T follicular helper cell (primary cell): ENCODE results near the gene TSC1.
"Not testable (repeated sequence)": the region's sequence is repeated elsewhere in the genome, so short reads cannot be mapped to it uniquely, and the experiment has no call there.

ENCODE experiments used
- DNase-seq: peaks from one replicate; pipeline ENCODE4 v3.0.0-alpha.2; 2020; ENCODE audit warnings: low read depth
- total RNA-seq, 2 experiments: gene quantifications; one replicate each; lab custom pipeline; 2026; lab: John Stamatoyannopoulos, UW

TSC1 gene
- 60.5 to 135 reads per million in 2 experiments for total RNA-seq

GRCh38 chr9:132944294-132945185, at the start of gene TSC1:
TSC1 (minus strand) TSS chr9:132944616; CDS start chr9:132928872, 15,744 bp downstream.
- peak; percentile 98 for DNase-seq

DNA sequence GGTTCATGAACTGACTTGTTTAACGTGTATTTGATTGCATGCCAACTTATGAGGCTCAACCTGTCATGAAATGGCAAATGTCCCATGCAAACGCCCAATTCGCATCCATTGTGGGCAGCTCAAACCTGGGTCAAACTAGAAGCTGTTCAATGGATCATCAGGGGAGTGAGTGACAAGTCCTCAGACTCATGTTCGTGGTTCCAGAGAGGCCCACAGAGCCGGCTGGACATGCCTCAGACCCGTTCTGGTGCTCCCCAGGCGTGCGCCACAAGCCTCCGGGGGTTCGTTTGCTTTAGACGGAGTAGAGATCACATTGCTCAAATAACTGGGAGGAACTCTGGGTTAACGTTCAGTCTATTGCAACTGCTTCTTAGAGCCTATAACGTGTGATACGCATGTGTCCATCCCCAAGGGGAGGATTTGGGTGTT, 49.1 kb upstream of the TSC1 start:
- DNase-seq: no peak

DNA sequence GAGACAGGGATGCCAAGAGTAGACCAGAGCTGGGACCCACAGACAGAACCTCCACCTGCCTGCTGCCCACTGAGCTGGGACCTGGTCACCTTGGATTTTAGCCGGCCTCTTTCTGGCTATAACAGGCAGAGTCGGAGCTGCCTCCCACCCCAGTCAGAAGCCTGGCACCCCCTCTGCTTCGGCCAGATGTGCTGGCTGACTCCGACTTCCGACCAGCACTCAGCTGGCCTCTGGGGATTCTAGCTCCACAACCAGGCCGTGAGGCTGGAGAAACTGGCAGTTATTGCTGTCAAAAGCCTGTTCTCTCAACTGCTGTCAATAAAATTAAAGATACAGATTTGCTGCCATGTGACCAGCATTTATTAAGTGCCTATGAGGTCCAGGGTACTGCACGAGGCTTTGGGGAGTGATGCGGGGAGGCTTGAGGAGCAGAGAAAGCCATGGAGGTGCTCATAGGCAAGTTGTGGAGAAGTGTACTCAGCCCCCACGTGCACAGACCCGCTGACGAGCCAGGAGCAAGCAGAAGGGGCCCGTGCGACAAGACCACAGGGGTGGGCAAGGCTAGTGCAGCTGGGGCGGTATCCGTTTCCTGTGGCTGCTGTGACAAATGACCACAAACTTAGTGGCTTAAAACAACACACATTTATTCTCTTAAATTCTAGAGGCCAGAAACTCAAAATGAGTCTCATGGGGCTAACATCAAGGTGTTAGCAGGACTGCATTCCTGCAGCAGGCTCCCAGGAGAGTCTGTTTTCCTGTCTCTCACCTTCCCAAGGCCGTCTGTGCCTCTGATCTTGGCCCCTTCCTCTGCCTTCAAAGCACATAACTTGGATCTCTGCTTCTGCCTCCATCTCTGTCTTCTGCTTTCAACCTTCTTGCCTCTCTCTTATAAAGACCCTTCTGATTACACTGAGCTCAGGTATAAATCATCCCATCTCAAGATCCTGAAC, 47.2 kb upstream of the TSC1 start:
- DNase-seq: no peak

- DNase-seq: no peak
Observed at GRCh38 chr9:132990781-132991180, 46.4 kb upstream of the TSC1 start.

DNA sequence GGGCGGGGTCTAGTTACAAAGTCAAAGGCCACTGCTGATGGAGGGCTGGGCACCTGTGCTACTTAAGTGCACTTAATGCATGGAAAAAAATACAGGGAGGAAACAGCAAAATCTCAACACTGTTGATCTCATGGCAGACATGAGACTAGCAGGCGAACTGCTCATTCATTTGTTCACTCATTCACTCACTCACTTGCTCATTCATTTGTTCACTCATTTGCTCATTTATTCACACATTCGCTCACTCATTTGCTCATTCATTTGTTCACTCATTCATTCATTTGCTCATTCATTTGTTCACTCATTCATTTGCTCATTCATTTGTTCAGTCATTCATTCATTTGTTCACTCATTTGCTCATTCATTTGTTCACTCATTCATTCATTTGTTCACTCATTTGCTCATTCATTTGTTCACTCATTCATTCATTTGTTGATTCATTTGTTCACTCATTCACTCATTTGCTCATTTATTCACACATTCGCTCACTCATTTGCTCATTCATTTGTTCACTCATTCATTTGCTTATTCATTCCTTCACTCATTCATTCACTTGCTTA, 45.7 kb upstream of the TSC1 start:
- DNase-seq: not testable (repeated sequence)

GRCh38 chr9:132989414-132989996, 45.1 kb upstream of the TSC1 start:
- DNase-seq: no peak

GRCh38 chr9:132989014-132989310, 44.5 kb upstream of the TSC1 start:
- DNase-seq: no peak

DNA sequence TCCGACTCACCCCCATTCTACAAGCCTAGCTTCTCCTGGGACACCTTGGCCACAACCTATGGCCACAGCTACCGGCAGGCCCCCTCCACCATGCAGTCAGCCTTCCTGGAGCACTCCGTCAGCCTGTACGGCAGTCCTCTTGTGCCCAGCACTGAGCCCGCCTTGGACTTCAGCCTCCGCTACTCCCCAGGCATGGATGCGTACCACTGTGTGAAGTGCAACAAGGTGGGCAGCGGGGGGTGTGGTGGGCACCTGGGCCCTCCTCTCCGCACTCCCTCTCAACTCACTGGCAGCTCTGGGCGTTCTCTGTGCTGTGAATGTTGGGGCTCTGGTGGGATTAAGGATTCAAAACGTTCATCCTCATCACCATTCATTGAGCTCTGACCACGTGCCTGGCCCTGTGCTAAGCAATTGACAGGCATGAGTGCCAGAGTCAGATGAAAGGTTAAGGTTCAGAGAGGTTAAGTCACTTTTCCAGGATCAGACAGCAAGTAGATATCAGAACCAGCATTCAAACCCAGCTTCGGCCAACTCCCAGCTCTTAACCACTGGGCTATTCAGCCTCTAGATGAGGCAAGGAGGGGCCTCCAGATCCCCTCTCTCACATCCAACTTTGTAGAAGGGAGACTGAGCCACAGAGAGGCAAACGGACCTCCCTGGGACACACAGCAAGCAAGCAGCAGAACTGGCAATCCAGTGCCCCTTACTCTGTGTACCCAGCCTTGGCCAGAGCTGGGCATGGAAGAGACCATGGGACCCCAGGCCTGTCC, 44.0 kb upstream of the TSC1 start:
- DNase-seq: no peak

DNA sequence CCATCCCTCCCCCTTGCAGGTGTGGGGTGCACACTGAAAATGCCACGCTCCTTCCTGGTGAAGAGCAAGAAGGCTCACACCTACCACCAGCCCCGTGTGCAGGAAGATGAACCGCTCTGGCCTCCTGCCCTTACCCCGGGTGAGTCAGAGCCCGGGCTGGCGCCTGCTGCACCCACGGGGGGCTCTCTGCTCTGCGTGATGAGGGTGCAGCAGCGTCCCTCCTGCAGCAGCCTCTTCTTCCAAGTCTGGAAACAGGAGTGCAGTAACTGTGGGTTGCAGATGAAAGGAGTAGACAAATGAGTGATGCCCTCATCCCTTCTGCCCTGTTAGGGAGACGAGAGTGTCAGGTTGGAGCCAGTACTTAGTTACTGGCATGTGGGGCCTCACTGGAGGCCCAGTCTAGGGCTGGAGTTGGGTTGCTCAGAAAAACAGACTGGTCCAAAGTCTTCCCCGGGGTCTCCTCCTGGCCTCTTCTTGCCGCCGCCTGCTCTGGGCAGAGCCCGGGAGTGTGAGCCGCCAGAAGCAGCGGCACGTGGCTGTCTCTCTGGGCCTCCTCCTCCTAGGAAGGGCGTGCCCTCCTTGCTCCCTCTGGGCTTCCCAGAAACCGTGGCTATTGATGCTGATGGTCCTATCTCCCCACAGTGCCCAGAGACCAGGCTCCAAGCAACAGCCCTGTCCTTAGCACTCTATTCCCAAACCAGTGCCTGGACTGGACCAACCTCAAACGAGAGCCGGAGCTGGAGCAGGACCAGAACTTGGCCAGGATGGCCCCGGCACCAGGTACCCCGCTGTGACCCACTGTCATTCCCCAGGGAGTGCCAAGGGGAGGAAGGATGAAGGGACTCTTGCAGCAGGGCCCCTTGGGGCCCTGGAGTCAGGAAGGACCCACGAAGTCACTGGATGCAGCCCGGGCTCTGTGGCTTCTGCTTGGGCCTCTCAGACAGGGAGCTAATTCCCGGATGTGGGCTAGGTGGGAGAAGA, 42.5 kb upstream of the TSC1 start:
- no peak for DNase-seq

GRCh38 chr9:132986114-132986513, 41.7 kb upstream of the TSC1 start:
- DNase-seq: no peak

DNA sequence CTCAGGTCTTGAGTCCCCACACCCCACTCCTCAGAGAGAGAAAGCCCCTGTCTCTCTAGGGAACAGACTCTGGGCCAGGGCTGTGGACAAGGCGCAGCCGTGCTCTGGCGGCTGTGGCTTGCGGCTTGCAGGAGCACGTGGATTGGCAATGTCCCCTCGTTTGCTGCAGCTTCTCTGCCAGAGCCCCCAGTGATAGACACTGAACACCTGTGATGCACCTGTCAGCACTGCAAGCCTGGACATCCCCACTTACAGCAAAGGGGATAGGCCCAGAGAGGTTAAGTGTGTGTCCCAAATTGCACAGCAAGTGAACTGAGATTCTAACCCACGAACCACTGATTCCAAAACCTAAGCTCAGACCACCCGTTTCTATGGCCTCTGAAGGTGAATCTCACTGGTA, 41.1 kb upstream of the TSC1 start:
- DNase-seq: no peak

GRCh38 chr9:132985071-132985350, 40.6 kb upstream of the TSC1 start:
- DNase-seq: no peak

DNA sequence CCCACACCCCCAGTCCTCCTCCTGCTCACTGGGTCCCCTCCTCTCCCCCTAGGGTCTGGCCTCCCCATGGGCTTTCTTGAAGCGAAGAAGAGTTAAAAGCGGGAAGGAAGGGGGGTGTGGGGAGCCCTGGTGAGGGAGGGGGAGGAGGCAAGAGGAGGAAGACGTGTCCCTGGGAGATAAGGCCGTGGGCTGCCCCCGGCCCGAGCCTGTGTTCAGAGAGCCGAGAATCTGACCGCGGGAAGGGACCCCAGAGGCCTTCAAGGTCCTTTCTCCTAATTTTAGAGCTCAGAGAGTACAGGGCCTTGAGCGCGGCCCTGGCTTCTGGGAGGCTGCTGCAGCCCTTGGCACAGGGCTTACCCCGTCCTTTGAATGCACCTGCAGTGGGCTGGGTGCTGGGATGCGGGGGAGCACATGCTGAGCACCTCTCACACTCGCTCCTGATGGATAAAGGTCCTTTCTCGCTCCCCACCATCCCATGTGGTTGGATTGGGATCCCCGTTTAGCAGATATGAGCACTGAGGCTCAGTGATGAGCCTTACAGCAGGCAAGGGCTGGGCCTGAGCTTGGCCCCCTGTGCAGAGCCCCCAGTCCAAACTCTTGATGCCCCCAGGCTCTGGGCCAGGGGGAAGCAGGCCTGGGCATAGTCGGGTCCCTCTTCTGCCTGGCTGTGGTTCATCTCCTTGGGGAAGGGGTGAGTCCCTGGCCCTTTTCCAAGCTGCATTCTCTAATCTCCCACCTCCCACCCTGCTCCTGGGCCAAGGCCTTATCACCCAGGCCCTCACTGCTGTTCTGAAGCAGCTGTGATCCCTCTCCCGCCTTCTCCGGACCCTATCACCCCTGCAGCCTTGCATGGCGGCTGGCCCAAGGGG, 40.0 kb upstream of the TSC1 start:
- DNase-seq: no peak

DNA sequence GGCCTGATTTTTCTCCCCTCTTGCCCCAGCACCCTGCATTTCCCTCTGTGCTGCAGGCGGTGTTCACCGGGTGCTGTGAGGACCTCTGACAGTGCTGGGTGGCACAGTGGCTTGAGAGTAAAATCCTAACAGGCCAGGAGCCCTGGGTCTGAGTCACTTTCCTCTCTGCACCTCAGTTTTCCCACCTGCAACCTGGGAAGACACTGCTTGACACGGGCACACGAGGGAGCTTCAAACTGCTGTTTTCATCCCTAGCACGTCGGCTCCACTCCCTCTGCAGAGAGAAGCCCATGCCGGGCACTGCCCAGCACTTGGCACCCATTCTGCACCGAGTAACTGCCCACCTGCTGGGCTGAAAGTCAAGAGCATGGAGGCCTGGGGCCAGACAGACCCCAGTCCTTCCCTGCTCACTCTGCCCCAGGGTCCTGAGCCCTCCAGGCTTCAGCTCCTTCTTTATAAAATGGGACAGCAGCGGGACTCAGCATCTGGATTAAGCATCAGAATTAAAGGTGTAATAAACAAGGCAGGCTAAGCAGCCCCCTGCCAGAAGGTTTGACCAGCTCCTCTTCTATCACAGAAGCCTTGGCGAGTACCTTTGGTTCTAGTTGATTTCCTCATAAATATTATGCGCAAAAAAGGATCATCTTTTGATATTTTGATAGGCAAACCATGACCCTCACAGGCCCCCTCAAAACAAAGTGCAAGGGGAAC, 39.2 kb upstream of the TSC1 start:
- no peak for DNase-seq

DNA sequence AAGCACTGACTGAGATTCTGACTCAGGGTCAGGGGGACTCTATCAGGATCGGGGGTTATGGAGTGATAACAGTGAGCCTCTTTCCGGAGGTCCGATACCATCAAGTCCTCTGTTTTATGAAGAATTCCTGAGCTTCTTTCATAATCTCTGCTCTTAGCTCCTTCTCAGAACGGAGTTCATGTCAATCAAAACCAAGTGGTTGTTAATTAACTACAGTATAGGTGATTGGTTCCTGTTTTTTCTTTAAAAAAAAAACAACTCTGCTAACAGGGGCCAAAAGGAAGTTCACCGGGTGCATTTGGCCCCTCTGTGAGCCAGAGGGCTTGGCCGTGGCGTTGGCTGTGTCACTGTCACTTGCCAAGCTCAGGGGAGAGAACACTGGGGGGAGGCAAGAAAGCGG, 38.0 kb upstream of the TSC1 start:
- DNase-seq: no peak

GRCh38 chr9:132980157-132980556, 35.7 kb upstream of the TSC1 start:
- DNase-seq: no peak

GRCh38 chr9:132978451-132979131, 34.2 kb upstream of the TSC1 start, which contains the start of gene GFI1B:
GFI1B (plus strand) TSS chr9:132978694; CDS start chr9:132986679, 7,985 bp downstream.
- no peak for DNase-seq

- no peak for DNase-seq
Observed at GRCh38 chr9:132978112-132978450, 33.7 kb upstream of the TSC1 start.
